HEK293T (cell line): Measurements from ENCODE around the gene ZNF219.

Source experiments
- CTCF ChIA-PET: fragments of 350-600 bp; formaldehyde crosslinking; extraction: SDS; loops from one replicate; lab custom pipeline; 2021; ENCODE audit warnings: antibody characterized with exemption, inconsistent platforms; lab: Yijun Ruan, JAX
- POLR2A ChIA-PET: fragments of 350-600 bp; formaldehyde crosslinking; extraction: SDS; loops from one replicate; lab custom pipeline; 2020; ENCODE audit warnings: antibody characterized with exemption, inconsistent platforms; lab: Yijun Ruan, JAX
- DNase-seq: peaks from one replicate; pipeline ENCODE4 v3.0.0; 2012; ENCODE audit warnings: mixed read lengths; ENCODE audit errors: extremely low spot score
- ARNT ChIP-seq: fragments of 450-650 bp; IDR thresholded peaks from 2 replicates; pipeline ENCODE4 v1.6.1; 2017; ENCODE audit warnings: mild to moderate bottlenecking
- BHLHE40 ChIP-seq: fragments of 450-650 bp; IDR thresholded peaks from 2 replicates; pipeline ENCODE4 v1.6.1; 2016; ENCODE audit warnings: mild to moderate bottlenecking, moderate library complexity, borderline replicate concordance
- CTBP1 ChIP-seq: fragments of 450-650 bp; IDR thresholded peaks from 2 replicates; pipeline ENCODE4 v1.6.1; 2016; ENCODE audit warnings: borderline replicate concordance
- ELF4 ChIP-seq: fragments of 450-650 bp; IDR thresholded peaks from 2 replicates; pipeline ENCODE4 v1.6.1; 2017; ENCODE audit warnings: antibody characterized with exemption
- FOXA1 ChIP-seq: fragments of 450-650 bp; IDR thresholded peaks from 2 replicates; pipeline ENCODE4 v1.6.1; 2016; ENCODE audit warnings: mild to moderate bottlenecking
- FOXK2 ChIP-seq: fragments of 450-650 bp; IDR thresholded peaks from 2 replicates; pipeline ENCODE4 v1.6.1; 2016; ENCODE audit warnings: mild to moderate bottlenecking
- FOXM1 ChIP-seq: fragments of 450-650 bp; IDR thresholded peaks from 2 replicates; pipeline ENCODE4 v1.6.1; 2017; ENCODE audit warnings: mild to moderate bottlenecking, borderline replicate concordance
- HDGF ChIP-seq: fragments of 450-650 bp; IDR thresholded peaks from 2 replicates; pipeline ENCODE4 v1.6.1; 2017; ENCODE audit warnings: antibody characterized with exemption, borderline replicate concordance
- L3MBTL2 ChIP-seq: fragments of 450-650 bp; conservative IDR thresholded peaks from 2 replicates; pipeline ENCODE4 v1.6.1; 2016; ENCODE audit warnings: mild to moderate bottlenecking
- LEF1 ChIP-seq: fragments of 450-650 bp; IDR thresholded peaks from 2 replicates; pipeline ENCODE4 v1.6.1; 2017; ENCODE audit warnings: mild to moderate bottlenecking, borderline replicate concordance
- NFRKB ChIP-seq: fragments of 450-650 bp; IDR thresholded peaks from 2 replicates; pipeline ENCODE4 v1.6.1; 2016; ENCODE audit warnings: mild to moderate bottlenecking, moderate library complexity
- PKNOX1 ChIP-seq: fragments of 450-650 bp; IDR thresholded peaks from 2 replicates; pipeline ENCODE4 v1.6.1; 2016
- SP1 ChIP-seq: fragments of 450-650 bp; IDR thresholded peaks from 2 replicates; pipeline ENCODE4 v1.6.1; 2017
- SUZ12 ChIP-seq: fragments of 450-650 bp; IDR thresholded peaks from 2 replicates; pipeline ENCODE4 v1.6.1; 2016; ENCODE audit warnings: mild to moderate bottlenecking
- TARDBP ChIP-seq: fragments of 450-650 bp; IDR thresholded peaks from 2 replicates; pipeline ENCODE4 v1.6.1; 2016
- ZNF384 ChIP-seq: fragments of 450-650 bp; IDR thresholded peaks from 2 replicates; pipeline ENCODE4 v1.6.1; 2016

The ZNF219 gene

DNA sequence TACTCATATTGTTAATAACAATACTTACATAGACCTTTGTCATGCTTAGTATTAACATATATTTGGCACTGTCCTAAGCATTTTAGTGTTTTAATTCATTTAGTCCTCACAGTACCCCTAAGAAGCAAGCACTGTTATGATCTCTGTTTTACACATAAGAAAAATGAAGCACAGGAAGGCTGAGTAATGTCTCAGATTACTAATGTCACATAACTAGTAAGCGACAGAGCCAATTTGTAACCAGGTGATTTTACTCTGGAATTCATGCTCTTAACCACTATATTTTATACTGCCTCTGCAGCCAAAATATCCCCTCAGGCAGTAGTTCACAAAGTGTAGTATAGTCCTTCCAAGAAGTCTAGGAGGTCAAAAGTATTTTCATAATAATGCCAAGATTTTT is 22.7 kb upstream of the ZNF219 start:
- no peak for TF ChIP-seq ELF4
- no peak for TF ChIP-seq BHLHE40
- TF ChIP-seq CTBP1, result no peak
- no peak for TF ChIP-seq FOXK2
- no peak for TF ChIP-seq FOXA1
- TF ChIP-seq TARDBP, result no peak
- no peak for TF ChIP-seq PKNOX1
- TF ChIP-seq ARNT, result no peak
- no peak for TF ChIP-seq L3MBTL2
- TF ChIP-seq SUZ12, result no peak
- TF ChIP-seq ZNF384, result no peak
- no peak for TF ChIP-seq LEF1
- TF ChIP-seq HDGF, result no peak
- no peak for TF ChIP-seq SP1
- no peak for TF ChIP-seq NFRKB
- POLR2A ChIA-PET, result no interaction called here
- no peak for DNase-seq
- CTCF ChIA-PET, result no interaction called here

DNA sequence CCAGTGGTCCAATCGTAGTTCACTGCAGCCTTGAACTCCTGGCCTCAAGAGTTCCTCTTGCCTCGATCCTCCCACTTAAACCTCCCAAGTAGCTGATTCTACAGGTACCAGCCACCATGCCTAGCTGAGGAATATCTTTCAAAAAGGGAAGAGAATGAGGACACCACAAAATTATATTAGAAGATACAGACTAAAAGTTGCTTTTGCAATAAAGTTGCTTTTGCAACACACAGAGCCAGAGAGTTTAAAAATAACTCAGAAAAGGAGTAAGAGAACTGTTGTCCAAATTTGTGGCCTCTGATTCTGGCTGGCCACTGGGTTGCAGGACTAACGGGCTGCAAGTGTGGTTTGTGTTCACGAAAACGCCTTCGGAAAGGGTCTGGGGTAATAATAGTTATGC is 22.2 kb upstream of the ZNF219 start:
- ChIA-PET POLR2A (no interaction called here), CTCF (no interaction called here)
- no peak for DNase-seq
- TF ChIP-seq TARDBP (no peak), ELF4 (no peak), PKNOX1 (no peak), FOXK2 (no peak), FOXM1 (no peak), L3MBTL2 (no peak), ZNF384 (no peak), BHLHE40 (no peak), ARNT (no peak), NFRKB (no peak), CTBP1 (no peak)

- DNase-seq, result no peak
- ChIA-PET POLR2A (no interaction called here), CTCF (interaction anchor here (0.9 kb wide), 1 partner anchor 28 kb away, joined by 3 read pairs; no protein-coding TSS in a partner anchor)
- TF ChIP-seq FOXA1, result no peak
- TF ChIP-seq FOXM1, result no peak
Measured at GRCh38 chr14:21118933-21119332, 20.5 kb upstream of the ZNF219 start.

DNA sequence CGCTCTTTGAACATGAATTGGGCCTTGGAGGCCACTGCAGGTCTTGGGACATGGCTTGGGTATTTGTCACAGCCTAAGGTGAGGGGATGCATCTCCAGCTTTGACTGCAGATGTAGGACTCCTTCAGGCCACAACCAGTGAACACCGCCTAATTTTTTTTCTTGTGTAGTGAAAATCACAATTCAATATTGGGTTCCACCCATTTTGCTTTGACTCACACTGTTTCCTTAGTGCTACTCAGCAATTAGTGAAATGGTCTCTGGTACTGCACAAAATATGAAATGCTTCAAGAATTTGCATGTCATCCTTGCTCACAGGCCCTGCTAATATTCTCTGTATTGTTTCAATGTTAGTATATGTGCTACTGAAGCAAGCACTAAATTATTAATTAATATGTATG is 14.9 kb upstream of the ZNF219 start:
- POLR2A ChIA-PET, result no interaction called here
- TF ChIP-seq L3MBTL2 (no peak), LEF1 (no peak), ARNT (no peak), HDGF (no peak), FOXK2 (no peak), SUZ12 (no peak)
- DNase-seq, result no peak
- CTCF ChIA-PET, result no interaction called here

- ChIA-PET POLR2A (no interaction called here), CTCF (interaction anchor here (1.1 kb wide), 1 partner anchor 8 kb away, joined by 3 read pairs; no protein-coding TSS in a partner anchor)
Measured at GRCh38 chr14:21112255-21112654, 13.8 kb upstream of the ZNF219 start.

DNA sequence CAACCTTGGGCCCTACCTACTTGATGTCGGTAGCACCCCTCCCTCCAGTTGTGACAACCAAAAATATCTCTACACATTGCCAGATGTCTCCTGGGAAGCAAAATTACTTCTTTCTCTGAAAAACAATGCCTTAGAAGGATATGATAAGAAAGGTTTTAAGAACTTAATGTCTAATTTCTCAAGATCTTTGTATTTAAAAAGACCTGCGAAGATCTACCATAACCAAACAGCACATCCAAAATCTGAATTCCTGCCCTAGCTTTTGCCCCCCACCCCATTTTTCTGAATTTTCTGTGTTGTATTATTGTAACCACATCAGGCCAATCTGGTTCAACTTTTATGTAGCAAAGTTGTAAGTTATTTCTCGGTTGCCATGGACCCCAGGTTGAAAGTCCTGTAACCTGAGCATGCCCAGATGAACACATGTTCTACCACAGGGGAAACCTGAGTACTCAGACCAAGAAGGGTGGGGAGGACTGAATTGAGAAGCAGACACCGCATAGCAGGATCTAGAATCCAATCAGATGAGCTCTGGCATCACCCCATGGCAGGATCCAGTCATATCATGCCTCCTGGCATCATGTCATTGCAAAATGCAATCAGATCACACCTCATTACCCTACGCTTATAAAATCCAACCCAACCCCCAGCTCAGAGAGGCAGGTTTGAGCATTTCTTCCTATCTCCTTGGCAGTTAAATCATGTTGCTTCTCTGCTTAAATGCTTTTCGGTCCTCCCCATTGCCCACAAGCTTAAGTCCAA is 11.1 kb upstream of the ZNF219 start:
- ChIA-PET POLR2A (interaction anchor here (0.5 to 1.5 kb wide), 2 partner anchors 26 to 39 kb away, joined by 3 to 5 read pairs; partner anchors contain the start of gene ARHGEF40), CTCF (interaction anchor here (0.7 to 0.8 kb wide), 2 partner anchors 15 to 111 kb away, joined by 3 read pairs; partner anchors contain the start of gene SLC39A2)
- no peak for DNase-seq
- TF ChIP-seq PKNOX1, result no peak
- TF ChIP-seq BHLHE40, result no peak
- TF ChIP-seq FOXK2, result no peak
- no peak for TF ChIP-seq NFRKB
- TF ChIP-seq L3MBTL2, result no peak
- no peak for TF ChIP-seq TARDBP
- no peak for TF ChIP-seq ELF4
- no peak for TF ChIP-seq SP1
- no peak for TF ChIP-seq FOXM1
- no peak for TF ChIP-seq ZNF384

More at GRCh38 chr14:21112255-21112654, 13.8 kb upstream of the ZNF219 start:
- TF ChIP-seq TARDBP, result no peak
- no peak for TF ChIP-seq ELF4
- no peak for DNase-seq

- ChIA-PET CTCF (interaction anchor here (0.6 to 1.6 kb wide), 3 partner anchors 48 to 103 kb away, joined by 3 to 6 read pairs (median 4); no protein-coding TSS in a partner anchor), POLR2A (interaction anchor here (0.5 to 1.5 kb wide), 2 partner anchors 25 to 38 kb away, joined by 3 to 5 read pairs; partner anchors contain the start of gene ARHGEF40)
- DNase-seq, result no peak
- TF ChIP-seq BHLHE40 (no peak), ELF4 (no peak), FOXK2 (no peak), NFRKB (no peak), TARDBP (no peak), PKNOX1 (no peak)
Measured at GRCh38 chr14:21108791-21109190, 10.3 kb upstream of the ZNF219 start.
